Mesenteric fat pad (tissue), 1 donor: ENCODE results near the gene DNAJC12. TPM values are rescaled to one million over a fixed set of nuclear protein-coding genes. Genes with fewer than 3 reads are reported as not detected.
"Not testable (repeated sequence)": the region's sequence is repeated elsewhere in the genome, so short reads cannot be mapped to it uniquely, and the experiment has no call there.

Experiments used
- DNase-seq: peaks from one replicate; pipeline ENCODE4 v3.0.0-alpha.2; 2020; ENCODE audit warnings: low spot score
- total RNA-seq: library from RNA; stranded (reverse); fragmentation: NEBNext Ultra II Directional; extraction: Animal tissue kit (Norgen Biotek cat#: 25700); gene quantifications from one replicate; pipeline ENCODE4 v1.2.1, GENCODE V29; 2021
- donor health status: DM: yes; HTN: yes; CAD: no.

The DNAJC12 gene
- total RNA-seq, 1 donor from 2014 or later: 1.0 TPM

DNA sequence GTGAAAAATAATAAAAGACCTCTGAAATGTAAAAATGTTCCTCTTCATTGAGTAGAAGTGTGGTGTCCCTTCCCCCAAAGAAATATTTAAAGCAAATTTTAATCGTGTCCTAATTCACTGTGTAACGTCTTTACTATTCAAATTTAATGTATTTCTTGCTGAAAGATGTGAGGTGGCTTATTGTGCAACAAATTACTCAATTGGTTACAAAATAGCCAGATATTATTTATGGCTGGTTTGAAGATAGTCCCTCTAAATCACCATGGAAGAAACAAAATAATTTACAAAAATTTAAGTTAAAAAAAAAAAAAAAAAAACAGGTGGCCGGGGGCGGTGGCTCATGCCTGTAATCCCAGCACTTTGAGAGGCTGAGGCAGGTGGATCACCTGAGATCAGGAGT, 43.7 kb downstream of the DNAJC12 start:
- DNase-seq: no peak

DNA sequence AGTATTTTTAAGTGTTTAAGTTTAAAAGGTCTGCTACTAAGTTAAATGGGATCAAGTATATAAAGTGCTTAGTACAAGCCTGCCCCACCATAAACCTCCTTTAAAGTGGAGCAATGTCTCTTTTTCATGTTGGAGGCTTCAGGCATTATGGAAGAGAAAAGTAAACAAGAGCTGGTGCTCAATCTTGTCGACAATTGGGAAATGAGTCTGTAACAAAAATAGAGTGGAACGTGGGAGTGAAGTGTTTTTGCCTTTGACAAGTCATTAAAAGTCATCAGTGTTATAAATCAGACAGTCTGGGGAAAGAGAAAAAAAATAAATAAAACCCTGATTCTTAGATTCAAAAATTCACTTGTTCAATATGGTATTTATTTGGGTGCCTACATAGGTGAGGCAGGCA, 44.7 kb downstream of the DNAJC12 start:
- no peak for DNase-seq

DNA sequence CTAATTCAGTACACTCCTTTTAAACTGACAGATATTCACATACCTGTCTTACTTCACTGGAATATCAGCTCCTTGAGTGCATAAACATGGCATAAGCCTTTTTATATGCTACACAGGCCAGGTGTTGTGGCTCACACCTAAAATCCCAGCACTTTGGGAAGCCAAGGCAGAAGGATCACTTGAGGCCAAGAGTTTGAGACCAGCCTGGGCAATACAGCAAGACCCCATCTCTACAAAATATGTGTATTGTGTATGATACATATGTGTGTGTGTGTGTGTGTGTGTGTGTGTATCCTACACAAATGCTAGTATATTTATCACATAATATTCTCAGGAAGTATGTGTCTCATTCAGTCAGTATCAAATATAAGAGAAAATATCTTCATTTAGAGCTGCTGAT, 45.3 kb downstream of the DNAJC12 start:
- DNase-seq: no peak

DNA sequence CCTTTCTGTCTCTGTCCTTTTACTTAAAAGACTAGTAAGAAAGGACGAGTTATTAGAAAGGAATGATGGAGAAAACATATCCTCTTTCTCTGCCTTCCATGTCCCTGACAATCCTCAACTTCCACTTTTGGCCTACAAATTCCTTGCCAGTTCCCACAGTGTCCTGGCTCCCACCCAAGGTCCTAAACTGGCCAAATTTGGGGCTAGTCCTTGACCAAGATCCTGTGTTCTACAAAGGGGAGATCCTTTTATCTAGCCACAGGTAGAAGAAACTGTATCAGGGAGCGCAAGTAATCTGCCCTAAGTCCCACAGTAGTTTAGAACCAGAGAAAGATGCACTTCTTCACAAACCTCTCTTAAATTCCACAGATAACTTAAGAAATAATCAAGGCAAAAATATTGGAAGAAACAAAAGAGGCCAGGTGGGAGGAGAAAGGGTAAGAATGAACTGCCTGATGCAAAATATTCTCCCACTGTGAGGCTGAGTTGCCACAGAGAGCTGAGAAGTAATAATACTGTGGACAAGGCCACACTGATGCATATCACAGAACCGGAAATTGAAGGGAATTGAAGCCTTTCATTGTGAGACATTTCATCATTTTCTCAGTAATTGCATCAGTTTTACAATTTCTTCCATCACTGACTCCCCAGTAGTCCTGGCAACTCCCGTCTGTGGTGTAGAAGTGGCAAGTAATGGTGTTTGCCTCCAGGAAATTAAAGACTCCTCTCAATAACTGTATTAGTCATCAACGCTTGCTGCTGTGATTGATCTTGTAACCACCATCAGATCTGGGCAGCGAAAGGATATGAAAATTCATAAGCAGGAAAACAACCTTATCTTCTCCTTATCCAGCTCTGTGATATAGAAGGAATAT, 47.2 kb downstream of the DNAJC12 start:
- no peak for DNase-seq

DNA sequence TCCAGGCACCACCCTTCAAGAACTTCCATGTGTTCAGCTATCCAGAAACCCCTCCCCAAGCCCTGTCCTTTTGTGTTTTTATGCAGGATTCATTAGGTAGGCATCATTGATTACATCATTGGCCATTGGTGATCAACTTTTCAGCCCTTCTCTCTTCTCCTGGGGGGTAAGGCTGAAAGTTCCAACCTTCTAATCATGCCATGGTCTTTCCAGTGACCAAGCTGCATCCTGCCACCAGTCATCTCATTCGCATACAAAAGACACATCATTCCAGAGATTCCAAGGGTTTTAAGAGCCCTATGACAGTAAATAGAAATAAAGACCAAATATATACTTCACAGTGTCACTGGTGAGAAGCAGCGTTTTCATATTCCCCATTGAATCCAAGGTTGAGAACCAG, 48.2 kb downstream of the DNAJC12 start:
- DNase-seq: no peak

DNA sequence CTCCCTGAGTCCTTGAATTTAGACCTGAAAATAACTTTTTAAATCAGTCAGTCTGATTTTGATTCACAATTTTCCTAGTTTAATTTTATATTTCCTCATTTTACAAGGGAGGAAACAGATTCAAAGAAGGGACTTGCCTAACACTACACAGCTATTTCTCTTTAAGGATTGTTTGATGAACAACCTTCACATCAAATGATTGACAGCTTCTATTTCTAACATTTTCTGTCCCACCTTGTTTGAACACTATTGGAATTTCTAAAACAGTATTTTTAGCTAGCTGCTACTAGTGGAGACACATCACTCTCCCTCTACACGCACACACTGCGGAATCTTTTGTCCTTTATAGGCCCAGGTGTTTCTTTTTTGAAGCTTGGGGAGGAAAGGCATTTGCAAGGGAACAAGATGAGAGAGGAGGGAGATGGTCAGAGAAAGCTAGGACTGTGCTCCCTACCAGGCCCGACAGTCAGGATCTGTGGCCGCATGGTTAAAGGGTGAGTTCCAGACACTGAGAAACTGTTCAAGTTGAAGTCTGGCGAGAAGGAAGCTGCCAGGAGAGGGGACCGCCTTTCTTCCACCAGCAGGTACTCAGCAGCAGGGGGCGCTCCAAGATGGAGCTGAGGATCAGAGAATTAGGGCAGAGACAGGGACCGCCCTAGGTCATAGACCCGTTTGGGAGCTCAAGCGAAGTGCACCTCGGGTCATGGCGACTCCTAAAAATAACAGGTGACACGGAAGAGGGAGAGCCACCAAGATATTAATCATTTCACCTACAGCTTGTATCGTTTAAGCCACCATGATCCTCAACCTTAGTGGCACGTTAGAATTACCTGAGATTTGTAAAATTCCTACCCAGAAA, 49.7 kb downstream of the DNAJC12 start:
- no peak for DNase-seq

DNA sequence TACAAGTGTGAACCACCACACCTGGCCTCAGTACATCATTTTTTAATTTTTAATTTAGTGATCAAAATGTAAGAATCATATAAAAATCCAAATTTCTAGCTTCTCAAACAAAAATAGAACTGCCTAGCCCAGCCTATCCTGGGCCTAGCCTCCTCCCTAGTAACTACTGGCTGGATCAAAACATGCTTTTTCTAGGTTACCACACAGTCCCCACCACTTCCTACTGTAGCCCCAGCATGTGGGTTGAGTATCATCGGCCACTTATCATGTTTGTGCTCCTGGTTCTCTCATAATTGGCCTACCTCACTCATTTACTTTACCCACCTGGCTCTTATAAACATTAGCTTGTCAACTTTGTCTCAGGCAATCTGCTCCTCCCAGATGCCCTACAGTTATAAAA, 52.9 kb downstream of the DNAJC12 start:
- no peak for DNase-seq

DNA sequence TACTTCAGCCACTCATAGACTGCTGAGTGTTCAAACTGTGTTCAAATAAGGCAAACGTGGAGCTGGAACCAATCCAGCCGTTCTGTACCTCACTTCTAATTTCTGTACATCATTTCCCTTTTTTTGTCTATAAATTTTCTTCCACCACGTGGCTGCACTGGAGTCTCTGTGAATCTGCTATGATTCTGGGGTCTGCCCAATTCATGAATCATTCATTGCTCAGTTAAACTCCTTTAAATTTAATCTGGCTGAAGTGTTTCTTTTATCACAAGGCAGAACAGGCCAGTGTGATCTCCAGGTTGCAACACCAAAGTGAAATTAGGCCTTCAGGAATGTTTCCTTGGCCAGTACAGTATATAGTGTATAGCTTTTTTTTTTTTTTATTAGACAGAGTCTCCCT, 53.5 kb downstream of the DNAJC12 start:
- no peak for DNase-seq

DNA sequence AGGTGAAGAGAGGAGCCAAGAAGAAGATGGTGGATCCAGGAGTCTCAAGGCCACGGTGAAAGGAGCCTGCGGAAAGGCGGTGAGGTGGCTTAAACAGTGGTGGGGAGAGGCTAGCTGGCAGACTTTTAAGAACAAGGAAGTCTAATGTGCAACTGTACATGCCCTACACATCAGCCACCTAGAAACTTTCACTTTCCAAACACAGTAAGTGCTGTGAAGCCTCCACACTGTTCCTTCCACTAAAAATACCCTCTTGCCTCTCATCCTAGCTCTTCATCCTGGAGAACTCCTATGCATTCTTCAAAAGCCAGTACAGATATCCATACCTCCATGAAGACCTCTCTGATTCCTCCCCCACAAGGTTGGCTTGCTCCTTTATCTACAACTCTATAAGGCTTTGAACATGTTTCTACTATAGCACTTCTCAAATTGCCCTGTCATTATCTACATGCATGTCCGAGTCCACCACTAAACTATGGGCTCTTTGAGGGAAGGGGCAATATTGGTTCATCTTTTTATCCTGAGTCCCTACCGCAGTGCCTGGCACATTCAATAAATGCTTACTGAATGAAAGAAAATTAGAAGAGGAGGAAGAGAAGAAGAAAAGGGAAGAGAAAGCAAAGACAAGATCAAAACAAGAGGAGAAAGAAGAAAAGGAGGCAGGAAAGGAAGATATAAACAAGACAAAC, 54.2 kb downstream of the DNAJC12 start:
- DNase-seq: no peak

DNA sequence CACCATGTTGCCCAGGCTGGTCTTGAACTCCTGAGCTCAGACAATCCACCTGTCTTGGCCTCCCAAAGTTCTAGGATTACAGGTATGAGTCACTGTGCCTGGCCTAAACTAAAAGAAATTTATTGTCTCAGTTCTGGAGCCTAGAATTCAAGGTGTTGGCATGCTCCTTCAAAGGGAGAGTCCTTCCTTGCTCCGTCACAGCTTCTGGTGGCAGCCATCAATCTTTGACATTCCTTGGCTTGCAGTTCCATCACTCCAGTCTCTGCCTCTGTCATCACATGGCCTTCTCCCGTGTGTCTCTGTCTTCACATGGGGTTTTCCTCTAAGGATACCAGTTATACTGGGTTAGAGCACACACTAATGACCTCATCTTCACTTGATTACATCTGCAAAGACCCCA, 55.5 kb downstream of the DNAJC12 start:
- DNase-seq: no peak

DNA sequence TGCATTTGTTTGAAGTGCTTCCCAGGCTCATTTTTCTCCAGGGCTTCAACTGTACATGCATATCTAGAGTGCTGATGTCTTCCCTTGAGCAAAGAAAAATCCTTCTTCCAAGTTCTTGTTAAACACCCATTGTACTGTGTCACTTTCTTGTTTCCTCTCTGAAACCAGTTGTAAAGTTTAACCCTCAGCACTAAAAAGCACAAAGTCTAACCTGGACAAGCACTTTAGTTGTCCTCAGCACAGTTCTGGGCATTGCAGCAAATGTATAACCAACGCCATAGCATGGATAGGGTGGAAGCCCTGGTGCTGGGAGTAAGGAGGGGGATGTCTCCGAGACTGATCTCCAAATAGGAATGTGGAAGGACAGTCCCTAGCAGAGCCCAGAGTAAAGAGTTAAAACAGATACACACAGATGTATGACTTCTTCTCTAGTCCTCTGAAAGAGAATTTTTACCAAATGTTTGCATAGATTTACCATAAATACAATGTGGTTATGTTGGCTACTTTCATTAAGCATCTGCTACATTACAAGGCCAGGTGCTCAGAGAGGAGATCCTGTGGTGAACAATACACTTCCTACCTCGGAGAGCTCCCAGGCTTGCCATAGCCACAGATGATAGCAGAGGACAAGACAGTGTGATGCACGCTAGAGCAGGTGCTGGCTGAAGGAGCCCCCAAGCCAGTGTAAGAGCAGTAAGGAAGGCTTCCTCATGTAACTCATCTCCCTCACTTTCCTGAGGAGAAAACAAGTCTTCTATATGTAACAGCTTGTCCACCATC, 57.0 kb downstream of the DNAJC12 start:
- DNase-seq: no peak

DNA sequence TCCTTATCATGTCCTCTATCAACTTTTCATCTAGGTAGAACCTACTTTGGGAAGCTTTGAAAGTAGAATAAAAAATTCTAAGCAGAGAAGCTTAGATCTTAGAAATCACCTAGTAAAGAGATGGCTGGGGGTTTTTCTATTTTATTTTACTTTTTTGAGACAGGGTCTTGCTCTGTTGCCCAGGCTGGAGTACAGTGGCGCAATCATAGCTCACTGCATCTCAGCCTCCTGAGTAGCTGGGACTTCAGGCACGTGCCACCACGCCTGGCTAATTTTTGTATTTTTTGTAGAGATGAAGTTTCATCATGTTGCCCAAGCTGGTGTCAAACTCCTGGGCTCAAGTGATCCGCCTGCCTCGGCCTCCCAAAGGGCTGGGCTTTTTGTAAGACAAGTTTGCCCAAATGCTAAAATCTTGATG, 57.8 kb downstream of the DNAJC12 start:
- not testable (repeated sequence) for DNase-seq

DNA sequence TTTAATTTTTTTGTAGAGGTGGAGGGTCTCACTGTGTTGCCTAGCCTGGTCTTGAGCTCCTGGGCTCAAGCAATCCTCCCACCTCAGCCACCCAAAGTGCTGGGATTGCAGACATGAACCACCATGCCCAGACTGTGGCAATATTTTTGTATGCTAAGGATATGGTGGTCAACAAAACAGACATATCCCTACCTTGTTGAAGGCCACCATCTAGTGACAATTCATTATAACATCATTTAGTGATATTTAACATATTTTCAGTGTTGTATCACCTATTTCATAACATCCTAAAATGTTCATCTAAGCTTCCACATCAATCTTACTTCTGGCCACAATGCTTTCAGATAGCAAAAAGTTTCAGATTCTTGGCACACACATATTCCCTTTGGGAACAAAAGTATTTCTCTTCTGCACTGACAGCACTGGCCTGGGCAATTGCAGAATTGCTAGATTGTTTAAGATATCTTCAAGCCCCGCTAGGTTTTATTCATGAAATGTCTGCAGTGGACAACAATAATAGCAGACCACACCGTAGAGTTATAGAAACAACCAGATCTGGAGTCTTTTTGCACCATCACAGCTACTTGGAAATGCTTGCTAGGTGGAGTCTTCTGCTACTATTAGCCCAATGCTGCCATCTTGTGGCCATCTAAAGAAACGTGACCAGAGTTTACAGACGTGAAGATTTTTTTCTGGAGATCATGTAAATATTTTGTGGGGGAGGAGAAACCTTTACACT, 58.4 kb downstream of the DNAJC12 start:
- DNase-seq: no peak

DNA sequence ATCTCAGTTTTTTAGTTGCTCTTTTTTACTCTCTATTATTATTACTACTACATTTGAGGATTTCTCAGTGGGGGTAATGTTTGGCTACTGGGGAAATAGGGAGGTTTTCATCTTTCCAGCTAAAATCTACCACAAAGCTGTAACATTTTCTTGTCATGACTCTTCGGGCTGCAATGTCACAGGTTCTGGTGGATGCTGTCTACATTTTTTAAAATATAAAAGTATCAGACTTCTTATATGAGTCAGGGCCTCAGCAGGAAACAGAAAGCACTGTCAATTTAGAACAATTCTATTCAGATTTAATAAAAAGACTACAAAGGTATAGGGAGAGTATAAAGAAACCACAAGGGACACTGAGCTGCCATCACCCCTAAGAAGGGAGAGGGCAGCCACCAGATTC, 61.6 kb downstream of the DNAJC12 start:
- DNase-seq: no peak

DNA sequence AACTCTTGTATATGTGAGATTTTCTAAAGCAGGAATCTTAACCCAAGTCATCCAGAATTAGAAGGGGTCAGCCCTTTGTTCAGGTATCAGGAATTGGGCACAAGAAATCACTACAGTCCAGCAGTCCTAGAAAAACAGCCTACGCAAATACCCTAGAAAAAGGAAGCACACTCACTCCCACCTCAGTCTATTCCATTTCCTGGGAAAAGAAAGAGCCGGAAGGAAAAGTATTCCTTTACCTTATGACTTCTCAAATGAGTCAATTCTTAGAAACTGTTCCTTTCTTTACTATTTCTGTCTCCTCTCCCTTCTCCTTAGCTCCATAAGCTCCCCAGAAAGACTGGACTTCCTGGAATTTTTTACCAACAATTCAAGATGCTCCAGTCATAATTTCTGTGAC, 62.7 kb downstream of the DNAJC12 start:
- no peak for DNase-seq

DNA sequence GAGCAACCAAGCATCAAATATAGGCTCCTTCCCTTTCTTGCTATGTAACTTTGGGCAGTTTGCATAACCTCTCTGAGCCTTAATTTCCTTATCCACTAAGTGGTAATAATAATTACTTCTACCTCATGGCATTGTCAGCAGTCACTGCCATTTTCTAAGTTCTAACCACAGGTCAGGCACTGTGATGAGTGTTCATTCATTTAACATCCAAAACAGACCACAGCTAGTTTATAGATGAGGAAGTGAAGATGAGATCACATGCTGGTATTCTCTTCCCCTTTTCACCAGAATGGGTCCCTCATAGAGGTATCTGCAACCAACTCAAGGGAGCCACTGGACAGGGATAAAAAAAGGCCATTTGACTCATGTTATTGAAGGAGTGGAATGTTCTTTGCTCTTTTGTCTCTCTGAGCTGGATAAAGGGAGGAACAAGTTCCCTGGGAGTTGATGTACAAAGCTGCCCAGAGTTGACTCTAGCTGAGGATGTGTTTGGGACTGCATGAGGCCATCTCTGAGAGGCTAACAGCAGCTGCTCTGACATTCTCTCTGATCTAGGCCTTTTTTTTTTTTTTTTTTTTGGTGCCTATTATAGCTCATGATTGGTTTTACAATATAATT, 65.0 kb downstream of the DNAJC12 start:
- no peak for DNase-seq

DNA sequence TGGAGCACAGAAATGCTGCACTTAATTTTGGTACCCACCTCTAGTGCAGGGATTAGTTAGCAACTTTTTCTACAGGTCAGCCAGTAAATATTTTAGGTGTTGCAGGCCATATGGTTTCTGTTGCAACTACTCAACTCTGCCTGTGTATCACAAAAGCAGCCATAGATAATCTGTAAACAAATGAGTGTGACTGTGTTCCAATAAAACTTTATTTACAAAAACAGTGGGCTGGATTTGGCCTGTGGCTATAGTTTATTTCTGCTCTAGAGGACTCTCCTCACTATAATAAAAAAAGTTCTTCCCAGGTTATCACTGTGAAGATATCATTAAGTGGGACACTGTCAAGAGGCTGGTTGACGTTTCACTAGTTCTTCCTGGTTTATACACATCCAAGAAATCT, 65.8 kb downstream of the DNAJC12 start:
- no peak for DNase-seq

DNA sequence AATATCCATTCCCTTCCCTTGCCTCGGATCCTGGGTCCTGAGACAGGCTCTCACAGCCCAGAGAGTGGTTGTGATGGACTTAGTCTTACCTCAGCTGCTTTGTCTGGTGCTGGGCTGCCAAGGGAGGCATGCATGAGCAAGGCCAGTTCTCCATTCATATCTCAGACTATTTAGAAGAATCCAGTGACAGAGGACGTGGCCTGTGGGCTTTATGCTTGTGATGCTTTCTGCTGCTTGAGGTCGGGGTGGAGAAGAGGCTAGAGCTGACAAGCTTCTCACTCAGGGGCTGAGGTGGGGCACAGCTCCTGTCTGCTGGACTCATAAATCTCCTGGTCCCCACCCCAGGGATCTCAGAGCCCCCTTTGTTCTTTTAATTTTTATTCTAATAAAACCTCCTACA, 66.8 kb downstream of the DNAJC12 start:
- DNase-seq: no peak

DNA sequence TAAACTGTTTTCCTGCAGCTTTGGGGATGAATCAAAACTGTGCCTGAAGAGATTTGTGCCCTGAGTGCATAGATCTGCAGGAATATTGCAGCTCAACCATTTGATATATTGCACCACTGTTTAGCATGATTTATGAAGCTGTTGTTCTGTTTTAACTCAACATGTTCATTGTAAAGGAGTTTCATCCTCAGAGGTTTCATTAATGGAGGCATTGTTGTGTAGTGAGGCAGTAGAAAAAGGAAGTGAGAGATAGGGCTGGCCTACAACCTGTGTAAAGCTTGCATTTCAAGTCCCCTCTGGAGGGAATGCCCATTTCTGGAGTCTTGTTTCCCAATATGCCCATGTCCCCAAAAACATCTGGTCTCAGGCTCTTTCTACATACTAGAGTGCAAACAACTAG, 67.5 kb downstream of the DNAJC12 start:
- DNase-seq: no peak

DNA sequence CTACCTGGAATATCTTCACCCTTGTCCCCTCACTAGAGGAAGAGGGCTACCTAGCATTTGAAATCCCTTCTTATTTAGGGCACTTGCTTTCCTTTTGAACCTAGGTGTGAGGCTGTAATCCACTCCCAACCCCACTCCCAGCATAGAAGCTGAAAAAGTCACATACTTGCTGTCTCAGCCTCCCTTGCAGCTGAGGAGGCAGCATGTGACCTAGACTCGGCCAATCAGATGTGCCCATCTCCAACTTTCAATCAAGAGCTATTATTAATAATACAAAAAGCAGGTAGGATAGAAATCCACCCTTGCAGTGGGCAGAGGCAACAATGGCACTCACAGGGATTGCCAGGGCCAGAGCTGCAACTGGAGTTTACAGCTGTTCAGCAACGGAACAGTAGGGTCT, 70.7 kb downstream of the DNAJC12 start:
- DNase-seq: no peak
